ENCODE data around the gene SH3D21.

DNA sequence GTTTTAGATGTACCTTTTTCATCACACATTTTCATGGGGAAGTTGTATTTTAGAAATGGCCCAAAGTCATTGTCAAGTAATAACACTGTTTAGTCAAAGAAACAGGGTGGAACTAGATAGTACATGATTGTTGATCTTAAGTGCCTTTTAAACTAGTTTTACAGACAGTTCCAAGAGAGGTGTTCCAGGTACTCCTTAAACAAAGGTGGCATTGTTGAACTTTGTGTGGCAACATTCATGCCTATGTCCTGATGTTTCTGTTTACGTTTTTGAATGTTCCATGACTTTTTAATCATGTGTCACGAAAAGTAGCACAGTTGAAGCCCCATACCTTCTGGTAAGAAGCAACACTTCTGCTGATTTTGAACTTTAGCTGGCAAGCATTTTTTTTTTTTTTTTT lies 9.1 kb upstream of the SH3D21 start:
- TF ChIP-seq POLR2A (IDR thresholded peaks at IDR 0.05), result no peak
- no peak for TF ChIP-seq CTCF (IDR thresholded peaks at IDR 0.05)

Data from thyroid gland (tissue), 4 donors.